ENCODE measurements around the gene RUSF1.

The RUSF1 gene

DNA sequence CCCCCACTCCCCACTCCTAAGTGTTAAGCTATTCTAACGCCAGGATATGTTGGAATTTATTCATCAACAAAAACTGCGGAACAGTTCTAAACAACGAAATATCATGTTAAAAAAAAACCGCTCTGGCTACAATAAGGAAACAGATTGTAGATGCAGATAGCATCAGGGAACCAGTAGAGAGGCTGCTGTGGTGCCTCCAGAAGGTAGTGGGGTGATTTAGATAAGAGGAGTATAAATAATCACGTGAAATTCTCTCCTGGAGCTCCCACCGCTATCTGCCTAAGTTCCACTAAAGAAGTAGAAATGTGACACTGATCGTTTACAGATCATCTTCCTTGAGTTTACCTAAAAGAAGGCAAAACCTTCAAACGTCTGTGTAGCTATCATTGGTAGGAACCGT is 27.5 kb upstream of the RUSF1 start:
- CTCF ChIA-PET, result no interaction called here
- DNase-seq (ENCODE audit: extremely low spot score), result no peak
- TF ChIP-seq L3MBTL2 (conservative IDR thresholded peaks at IDR 0.05), result no peak
- no peak for TF ChIP-seq CTBP1 (IDR thresholded peaks at IDR 0.05; ENCODE audit: borderline replicate concordance)
- no peak for TF ChIP-seq SP1 (IDR thresholded peaks at IDR 0.05)
- no peak for TF ChIP-seq FOXK2 (IDR thresholded peaks at IDR 0.05)
- TF ChIP-seq FOXA1 (IDR thresholded peaks at IDR 0.05), result no peak
- no peak for TF ChIP-seq ZNF384 (IDR thresholded peaks at IDR 0.05)
- no peak for TF ChIP-seq NFRKB (IDR thresholded peaks at IDR 0.05)
- TF ChIP-seq TARDBP (IDR thresholded peaks at IDR 0.05), result no peak
- TF ChIP-seq ELF4 (IDR thresholded peaks at IDR 0.05), result no peak
- TF ChIP-seq SUZ12 (IDR thresholded peaks at IDR 0.05), result no peak
- TF ChIP-seq FOXM1 (IDR thresholded peaks at IDR 0.05; ENCODE audit: borderline replicate concordance), result no peak
- no peak for TF ChIP-seq HDGF (IDR thresholded peaks at IDR 0.05; ENCODE audit: borderline replicate concordance)
- POLR2A ChIA-PET, result no interaction called here

- POLR2A ChIA-PET, result no interaction called here
- no peak for DNase-seq (ENCODE audit: extremely low spot score)
- CTCF ChIA-PET, result no interaction called here
- no peak for TF ChIP-seq FOXM1 (IDR thresholded peaks at IDR 0.05; ENCODE audit: borderline replicate concordance)
- no peak for TF ChIP-seq CTBP1 (IDR thresholded peaks at IDR 0.05; ENCODE audit: borderline replicate concordance)
- TF ChIP-seq HDGF (IDR thresholded peaks at IDR 0.05; ENCODE audit: borderline replicate concordance), result no peak
- TF ChIP-seq ARNT (IDR thresholded peaks at IDR 0.05), result no peak
- TF ChIP-seq SUZ12 (IDR thresholded peaks at IDR 0.05), result no peak
- TF ChIP-seq LEF1 (IDR thresholded peaks at IDR 0.05; ENCODE audit: borderline replicate concordance), result no peak
- no peak for TF ChIP-seq PKNOX1 (IDR thresholded peaks at IDR 0.05)
- no peak for TF ChIP-seq L3MBTL2 (conservative IDR thresholded peaks at IDR 0.05)
- no peak for TF ChIP-seq ZNF384 (IDR thresholded peaks at IDR 0.05)
- no peak for TF ChIP-seq FOXK2 (IDR thresholded peaks at IDR 0.05)
- no peak for TF ChIP-seq TARDBP (IDR thresholded peaks at IDR 0.05)
- no peak for TF ChIP-seq NFRKB (IDR thresholded peaks at IDR 0.05)
- TF ChIP-seq BHLHE40 (IDR thresholded peaks at IDR 0.05; ENCODE audit: borderline replicate concordance), result no peak
- TF ChIP-seq ELF4 (IDR thresholded peaks at IDR 0.05), result no peak
- no peak for TF ChIP-seq FOXA1 (IDR thresholded peaks at IDR 0.05)
Observed at GRCh38 chr16:31532896-31533295, 24.7 kb upstream of the RUSF1 start.

GRCh38 chr16:31532120-31532519 is 23.9 kb upstream of the RUSF1 start:
- CTCF ChIA-PET, result no interaction called here
- TF ChIP-seq L3MBTL2 (conservative IDR thresholded peaks at IDR 0.05) (no peak), ARNT (IDR thresholded peaks at IDR 0.05) (no peak), HDGF (IDR thresholded peaks at IDR 0.05; ENCODE audit: borderline replicate concordance) (no peak), BHLHE40 (IDR thresholded peaks at IDR 0.05; ENCODE audit: borderline replicate concordance) (no peak), FOXM1 (IDR thresholded peaks at IDR 0.05; ENCODE audit: borderline replicate concordance) (no peak), PKNOX1 (IDR thresholded peaks at IDR 0.05) (no peak), LEF1 (IDR thresholded peaks at IDR 0.05; ENCODE audit: borderline replicate concordance) (no peak), FOXK2 (IDR thresholded peaks at IDR 0.05) (no peak)
- POLR2A ChIA-PET, result no interaction called here
- no peak for DNase-seq (ENCODE audit: extremely low spot score)

- DNase-seq (ENCODE audit: extremely low spot score), result no peak
- POLR2A ChIA-PET, result interaction anchor here (1.1 kb wide), 1 partner anchor 23 kb away, joined by 3 read pairs; the partner anchor contains the start of gene RUSF1
- CTCF ChIA-PET, result no interaction called here
- TF ChIP-seq ARNT (IDR thresholded peaks at IDR 0.05), result no peak
- no peak for TF ChIP-seq ZNF384 (IDR thresholded peaks at IDR 0.05)
- no peak for TF ChIP-seq HDGF (IDR thresholded peaks at IDR 0.05; ENCODE audit: borderline replicate concordance)
- TF ChIP-seq FOXA1 (IDR thresholded peaks at IDR 0.05), result no peak
- no peak for TF ChIP-seq PKNOX1 (IDR thresholded peaks at IDR 0.05)
- no peak for TF ChIP-seq SUZ12 (IDR thresholded peaks at IDR 0.05)
- TF ChIP-seq FOXM1 (IDR thresholded peaks at IDR 0.05; ENCODE audit: borderline replicate concordance), result no peak
- TF ChIP-seq FOXK2 (IDR thresholded peaks at IDR 0.05), result no peak
- TF ChIP-seq BHLHE40 (IDR thresholded peaks at IDR 0.05; ENCODE audit: borderline replicate concordance), result no peak
- TF ChIP-seq SP1 (IDR thresholded peaks at IDR 0.05), result no peak
- TF ChIP-seq ELF4 (IDR thresholded peaks at IDR 0.05), result no peak
- TF ChIP-seq LEF1 (IDR thresholded peaks at IDR 0.05; ENCODE audit: borderline replicate concordance), result no peak
- TF ChIP-seq TARDBP (IDR thresholded peaks at IDR 0.05), result no peak
- no peak for TF ChIP-seq CTBP1 (IDR thresholded peaks at IDR 0.05; ENCODE audit: borderline replicate concordance)
- no peak for TF ChIP-seq NFRKB (IDR thresholded peaks at IDR 0.05)
- TF ChIP-seq L3MBTL2 (conservative IDR thresholded peaks at IDR 0.05), result no peak
Observed at GRCh38 chr16:31531096-31531495, 22.9 kb upstream of the RUSF1 start.

DNA sequence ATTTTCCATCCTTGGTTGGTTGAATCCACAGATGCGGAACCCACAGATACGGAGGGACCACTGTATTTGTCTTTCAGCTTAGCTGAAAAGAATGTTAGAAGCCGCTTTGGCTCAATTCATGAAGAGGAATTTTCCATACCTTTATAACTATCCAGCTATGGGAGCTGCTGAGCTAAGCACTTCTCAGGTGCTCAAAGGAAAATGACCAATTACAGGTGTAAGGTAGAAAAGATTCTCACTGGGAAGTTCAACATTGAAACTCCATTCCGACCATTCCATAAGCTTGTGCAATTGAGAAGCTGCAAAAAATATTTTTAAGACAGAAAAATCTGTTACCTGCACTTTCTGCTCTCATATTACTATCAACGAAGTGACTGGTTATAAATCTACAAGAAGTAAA is 22.2 kb upstream of the RUSF1 start:
- POLR2A ChIA-PET, result interaction anchor here (1.1 kb wide), 1 partner anchor 22 kb away, joined by 3 read pairs; the partner anchor contains the start of gene RUSF1
- DNase-seq (ENCODE audit: extremely low spot score), result no peak
- TF ChIP-seq L3MBTL2 (conservative IDR thresholded peaks at IDR 0.05) (no peak), FOXK2 (IDR thresholded peaks at IDR 0.05) (no peak), ELF4 (IDR thresholded peaks at IDR 0.05) (no peak), CTBP1 (IDR thresholded peaks at IDR 0.05; ENCODE audit: borderline replicate concordance) (no peak), SUZ12 (IDR thresholded peaks at IDR 0.05) (no peak), ZNF384 (IDR thresholded peaks at IDR 0.05) (no peak), FOXM1 (IDR thresholded peaks at IDR 0.05; ENCODE audit: borderline replicate concordance) (no peak), LEF1 (IDR thresholded peaks at IDR 0.05; ENCODE audit: borderline replicate concordance) (no peak), TARDBP (IDR thresholded peaks at IDR 0.05) (no peak), PKNOX1 (IDR thresholded peaks at IDR 0.05) (no peak), SP1 (IDR thresholded peaks at IDR 0.05) (no peak), BHLHE40 (IDR thresholded peaks at IDR 0.05; ENCODE audit: borderline replicate concordance) (no peak), FOXA1 (IDR thresholded peaks at IDR 0.05) (no peak), HDGF (IDR thresholded peaks at IDR 0.05; ENCODE audit: borderline replicate concordance) (no peak)
- CTCF ChIA-PET, result no interaction called here

Measured in HEK293T (cell line).